ENCODE results near the gene CCDC90B.

The CCDC90B gene

DNA sequence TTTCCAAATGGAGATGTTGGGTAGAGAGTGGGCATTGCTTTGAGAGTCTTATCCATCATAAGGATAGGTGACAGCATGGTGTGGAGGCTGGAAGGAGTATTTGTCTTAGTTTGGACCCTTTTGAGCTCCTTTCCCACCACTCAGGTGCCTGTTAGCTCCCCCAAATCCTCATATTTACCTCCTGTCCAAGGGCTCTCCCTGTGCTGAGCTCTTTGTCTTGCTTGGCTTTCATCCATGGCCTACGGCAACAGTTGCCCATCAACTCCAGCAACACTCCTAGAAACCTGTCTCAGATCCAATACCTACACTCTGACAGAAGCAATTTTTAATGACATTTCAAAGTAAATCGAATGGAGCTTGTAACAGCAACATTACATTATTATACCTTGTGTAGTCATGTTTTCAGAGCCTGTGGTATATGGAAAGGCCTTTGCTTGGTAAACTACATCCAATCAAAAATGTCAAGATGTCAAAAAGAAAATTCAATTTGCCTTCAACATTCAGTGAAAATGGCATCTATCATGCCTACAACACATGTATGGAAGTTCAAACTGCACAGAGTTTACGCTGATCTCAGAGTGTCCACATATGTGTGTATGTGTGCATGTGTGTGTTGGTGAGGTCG is 49.4 kb upstream of the CCDC90B start (continued):
- TF ChIP-seq SNAI2 (CRISPR knock-in tag; IDR thresholded peaks at IDR 0.05): no peak

DNA sequence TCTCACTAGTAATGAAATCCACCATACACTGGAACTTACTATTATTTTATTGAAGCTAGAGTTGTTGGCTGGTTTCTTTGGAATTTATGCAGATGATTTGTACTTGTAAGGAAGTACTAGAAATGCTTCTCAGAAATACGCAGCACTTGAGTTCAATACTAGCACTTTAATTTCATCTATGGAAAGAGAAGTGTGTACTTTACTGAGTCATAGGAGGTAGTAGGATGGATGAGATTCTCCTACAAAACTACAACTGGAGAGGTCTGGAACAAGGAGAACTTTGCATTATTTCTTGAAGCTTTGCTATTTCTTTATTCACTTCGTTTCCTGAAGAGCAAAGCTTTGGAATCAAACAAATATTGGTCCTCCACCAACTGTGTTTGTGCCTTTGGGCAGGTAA is 44.1 kb upstream of the CCDC90B start:
- TF ChIP-seq, protein P1, sequence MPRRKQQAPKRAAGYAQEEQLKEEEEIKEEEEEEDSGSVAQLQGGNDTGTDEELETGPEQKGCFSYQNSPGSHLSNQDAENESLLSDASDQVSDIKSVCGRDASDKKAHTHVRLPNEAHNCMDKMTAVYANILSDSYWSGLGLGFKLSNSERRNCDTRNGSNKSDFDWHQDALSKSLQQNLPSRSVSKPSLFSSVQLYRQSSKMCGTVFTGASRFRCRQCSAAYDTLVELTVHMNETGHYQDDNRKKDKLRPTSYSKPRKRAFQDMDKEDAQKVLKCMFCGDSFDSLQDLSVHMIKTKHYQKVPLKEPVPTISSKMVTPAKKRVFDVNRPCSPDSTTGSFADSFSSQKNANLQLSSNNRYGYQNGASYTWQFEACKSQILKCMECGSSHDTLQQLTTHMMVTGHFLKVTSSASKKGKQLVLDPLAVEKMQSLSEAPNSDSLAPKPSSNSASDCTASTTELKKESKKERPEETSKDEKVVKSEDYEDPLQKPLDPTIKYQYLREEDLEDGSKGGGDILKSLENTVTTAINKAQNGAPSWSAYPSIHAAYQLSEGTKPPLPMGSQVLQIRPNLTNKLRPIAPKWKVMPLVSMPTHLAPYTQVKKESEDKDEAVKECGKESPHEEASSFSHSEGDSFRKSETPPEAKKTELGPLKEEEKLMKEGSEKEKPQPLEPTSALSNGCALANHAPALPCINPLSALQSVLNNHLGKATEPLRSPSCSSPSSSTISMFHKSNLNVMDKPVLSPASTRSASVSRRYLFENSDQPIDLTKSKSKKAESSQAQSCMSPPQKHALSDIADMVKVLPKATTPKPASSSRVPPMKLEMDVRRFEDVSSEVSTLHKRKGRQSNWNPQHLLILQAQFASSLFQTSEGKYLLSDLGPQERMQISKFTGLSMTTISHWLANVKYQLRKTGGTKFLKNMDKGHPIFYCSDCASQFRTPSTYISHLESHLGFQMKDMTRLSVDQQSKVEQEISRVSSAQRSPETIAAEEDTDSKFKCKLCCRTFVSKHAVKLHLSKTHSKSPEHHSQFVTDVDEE (CRISPR knock-in tag; IDR thresholded peaks at IDR 0.05): no peak
- no peak for TF ChIP-seq ZFP30 (CRISPR knock-in tag; IDR thresholded peaks at IDR 0.05)
- no peak for TF ChIP-seq ZFP3 (CRISPR knock-in tag; IDR thresholded peaks at IDR 0.05)
- TF ChIP-seq ZNF565 (CRISPR knock-in tag; conservative IDR thresholded peaks at IDR 0.05; ENCODE audit: low read depth): no peak
- no peak for TF ChIP-seq SNAI2 (CRISPR knock-in tag; IDR thresholded peaks at IDR 0.05)
- TF ChIP-seq TOX (CRISPR knock-in tag; IDR thresholded peaks at IDR 0.05; ENCODE audit: borderline replicate concordance): no peak
- no peak for TF ChIP-seq ARNTL (CRISPR knock-in tag; IDR thresholded peaks at IDR 0.05; ENCODE audit: borderline replicate concordance, low read depth)
- no peak for TF ChIP-seq ISL1 (CRISPR knock-in tag; IDR thresholded peaks at IDR 0.05)
- TF ChIP-seq ZNF8 (CRISPR knock-in tag; IDR thresholded peaks at IDR 0.05): no peak
- no peak for TF ChIP-seq ESRRG (CRISPR knock-in tag; IDR thresholded peaks at IDR 0.05)
- no peak for TF ChIP-seq PPARA (CRISPR knock-in tag; IDR thresholded peaks at IDR 0.05; ENCODE audit: borderline replicate concordance)
- TF ChIP-seq ZC3H10 (CRISPR knock-in tag; IDR thresholded peaks at IDR 0.05): no peak
- no peak for TF ChIP-seq TCF4 (CRISPR knock-in tag; IDR thresholded peaks at IDR 0.05; ENCODE audit: borderline replicate concordance)
- TF ChIP-seq, protein P2, sequence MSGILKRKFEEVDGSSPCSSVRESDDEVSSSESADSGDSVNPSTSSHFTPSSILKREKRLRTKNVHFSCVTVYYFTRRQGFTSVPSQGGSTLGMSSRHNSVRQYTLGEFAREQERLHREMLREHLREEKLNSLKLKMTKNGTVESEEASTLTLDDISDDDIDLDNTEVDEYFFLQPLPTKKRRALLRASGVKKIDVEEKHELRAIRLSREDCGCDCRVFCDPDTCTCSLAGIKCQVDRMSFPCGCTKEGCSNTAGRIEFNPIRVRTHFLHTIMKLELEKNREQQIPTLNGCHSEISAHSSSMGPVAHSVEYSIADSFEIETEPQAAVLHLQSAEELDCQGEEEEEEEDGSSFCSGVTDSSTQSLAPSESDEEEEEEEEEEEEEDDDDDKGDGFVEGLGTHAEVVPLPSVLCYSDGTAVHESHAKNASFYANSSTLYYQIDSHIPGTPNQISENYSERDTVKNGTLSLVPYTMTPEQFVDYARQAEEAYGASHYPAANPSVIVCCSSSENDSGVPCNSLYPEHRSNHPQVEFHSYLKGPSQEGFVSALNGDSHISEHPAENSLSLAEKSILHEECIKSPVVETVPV (CRISPR knock-in tag; IDR thresholded peaks at IDR 0.05): no peak
- TF ChIP-seq, protein P3, sequence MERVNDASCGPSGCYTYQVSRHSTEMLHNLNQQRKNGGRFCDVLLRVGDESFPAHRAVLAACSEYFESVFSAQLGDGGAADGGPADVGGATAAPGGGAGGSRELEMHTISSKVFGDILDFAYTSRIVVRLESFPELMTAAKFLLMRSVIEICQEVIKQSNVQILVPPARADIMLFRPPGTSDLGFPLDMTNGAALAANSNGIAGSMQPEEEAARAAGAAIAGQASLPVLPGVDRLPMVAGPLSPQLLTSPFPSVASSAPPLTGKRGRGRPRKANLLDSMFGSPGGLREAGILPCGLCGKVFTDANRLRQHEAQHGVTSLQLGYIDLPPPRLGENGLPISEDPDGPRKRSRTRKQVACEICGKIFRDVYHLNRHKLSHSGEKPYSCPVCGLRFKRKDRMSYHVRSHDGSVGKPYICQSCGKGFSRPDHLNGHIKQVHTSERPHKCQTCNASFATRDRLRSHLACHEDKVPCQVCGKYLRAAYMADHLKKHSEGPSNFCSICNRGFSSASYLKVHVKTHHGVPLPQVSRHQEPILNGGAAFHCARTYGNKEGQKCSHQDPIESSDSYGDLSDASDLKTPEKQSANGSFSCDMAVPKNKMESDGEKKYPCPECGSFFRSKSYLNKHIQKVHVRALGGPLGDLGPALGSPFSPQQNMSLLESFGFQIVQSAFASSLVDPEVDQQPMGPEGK (CRISPR knock-in tag; IDR thresholded peaks at IDR 0.05; ENCODE audit: borderline replicate concordance): no peak
- no peak for TF ChIP-seq BACH2 (CRISPR knock-in tag; IDR thresholded peaks at IDR 0.05; ENCODE audit: borderline replicate concordance)
- no peak for TF ChIP-seq OSR1 (CRISPR knock-in tag; IDR thresholded peaks at IDR 0.05)
- TF ChIP-seq, protein P4, sequence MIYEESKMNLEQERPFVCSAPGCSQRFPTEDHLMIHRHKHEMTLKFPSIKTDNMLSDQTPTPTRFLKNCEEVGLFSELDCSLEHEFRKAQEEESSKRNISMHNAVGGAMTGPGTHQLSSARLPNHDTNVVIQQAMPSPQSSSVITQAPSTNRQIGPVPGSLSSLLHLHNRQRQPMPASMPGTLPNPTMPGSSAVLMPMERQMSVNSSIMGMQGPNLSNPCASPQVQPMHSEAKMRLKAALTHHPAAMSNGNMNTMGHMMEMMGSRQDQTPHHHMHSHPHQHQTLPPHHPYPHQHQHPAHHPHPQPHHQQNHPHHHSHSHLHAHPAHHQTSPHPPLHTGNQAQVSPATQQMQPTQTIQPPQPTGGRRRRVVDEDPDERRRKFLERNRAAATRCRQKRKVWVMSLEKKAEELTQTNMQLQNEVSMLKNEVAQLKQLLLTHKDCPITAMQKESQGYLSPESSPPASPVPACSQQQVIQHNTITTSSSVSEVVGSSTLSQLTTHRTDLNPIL (CRISPR knock-in tag; IDR thresholded peaks at IDR 0.05; ENCODE audit: low read depth): no peak
- TF ChIP-seq, protein P5, sequence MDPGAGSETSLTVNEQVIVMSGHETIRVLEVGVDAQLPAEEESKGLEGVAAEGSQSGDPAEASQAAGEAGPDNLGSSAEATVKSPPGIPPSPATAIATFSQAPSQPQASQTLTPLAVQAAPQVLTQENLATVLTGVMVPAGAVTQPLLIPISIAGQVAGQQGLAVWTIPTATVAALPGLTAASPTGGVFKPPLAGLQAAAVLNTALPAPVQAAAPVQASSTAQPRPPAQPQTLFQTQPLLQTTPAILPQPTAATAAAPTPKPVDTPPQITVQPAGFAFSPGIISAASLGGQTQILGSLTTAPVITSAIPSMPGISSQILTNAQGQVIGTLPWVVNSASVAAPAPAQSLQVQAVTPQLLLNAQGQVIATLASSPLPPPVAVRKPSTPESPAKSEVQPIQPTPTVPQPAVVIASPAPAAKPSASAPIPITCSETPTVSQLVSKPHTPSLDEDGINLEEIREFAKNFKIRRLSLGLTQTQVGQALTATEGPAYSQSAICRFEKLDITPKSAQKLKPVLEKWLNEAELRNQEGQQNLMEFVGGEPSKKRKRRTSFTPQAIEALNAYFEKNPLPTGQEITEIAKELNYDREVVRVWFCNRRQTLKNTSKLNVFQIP (CRISPR knock-in tag; IDR thresholded peaks at IDR 0.05; ENCODE audit: borderline replicate concordance, low read depth): no peak
- TF ChIP-seq CSDC2 (CRISPR knock-in tag; IDR thresholded peaks at IDR 0.05): no peak

DNA sequence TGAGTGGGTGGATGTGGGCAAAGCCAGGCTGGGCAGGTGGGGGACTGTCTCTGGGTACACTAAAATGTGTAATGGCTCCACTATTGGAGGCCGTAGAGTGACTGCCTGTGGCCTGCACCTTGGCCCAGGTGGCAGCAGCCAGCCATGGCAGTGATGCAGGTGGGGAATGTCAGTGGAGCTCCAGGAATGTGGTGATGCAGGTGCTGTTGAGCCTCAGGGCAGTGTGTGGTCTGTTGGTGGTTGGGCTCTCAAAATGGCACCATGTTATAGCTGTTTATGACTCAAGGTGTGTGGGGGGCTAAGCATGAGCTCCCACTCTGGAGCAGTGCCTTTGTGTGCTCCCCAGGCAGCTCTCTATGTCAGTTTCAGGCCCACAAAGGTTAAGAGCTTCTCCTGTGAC is 40.2 kb upstream of the CCDC90B start:
- no peak for ATAC-seq
- TF ChIP-seq, protein P3 (CRISPR knock-in tag; IDR thresholded peaks at IDR 0.05; ENCODE audit: borderline replicate concordance): no peak
- TF ChIP-seq, protein P2 (CRISPR knock-in tag; IDR thresholded peaks at IDR 0.05): no peak
- TF ChIP-seq, protein P5 (CRISPR knock-in tag; IDR thresholded peaks at IDR 0.05; ENCODE audit: borderline replicate concordance, low read depth): no peak
- no peak for TF ChIP-seq ZC3H10 (CRISPR knock-in tag; IDR thresholded peaks at IDR 0.05)
- TF ChIP-seq PPARA (CRISPR knock-in tag; IDR thresholded peaks at IDR 0.05; ENCODE audit: borderline replicate concordance): no peak
- no peak for TF ChIP-seq ZFP30 (CRISPR knock-in tag; IDR thresholded peaks at IDR 0.05)
- no peak for TF ChIP-seq ZNF70 (CRISPR knock-in tag; IDR thresholded peaks at IDR 0.05)
- no peak for TF ChIP-seq ARNTL (CRISPR knock-in tag; IDR thresholded peaks at IDR 0.05; ENCODE audit: borderline replicate concordance, low read depth)
- no peak for TF ChIP-seq TCF4 (CRISPR knock-in tag; IDR thresholded peaks at IDR 0.05; ENCODE audit: borderline replicate concordance)
- TF ChIP-seq OSR1 (CRISPR knock-in tag; IDR thresholded peaks at IDR 0.05): no peak

More for the DNA sequence above, 44.1 kb upstream of the CCDC90B start:
- ATAC-seq: no peak
